IPS DF 4.7 (cell line): Measurements from ENCODE around the gene SMIM22.
"Not testable (repeated sequence)": the region's sequence is repeated elsewhere in the genome, so short reads cannot be mapped to it uniquely, and the experiment has no call there.

Experiments used
- DNase-seq: peaks from one replicate; pipeline ENCODE4 v3.0.0-alpha.2; 2013; ENCODE audit warnings: low spot score; ENCODE audit errors: extremely low read depth

SMIM22 gene

GRCh38 chr16:4768549-4769305, 26.4 kb upstream of the SMIM22 start:
- DNase-seq = peak; percentile 79

DNA sequence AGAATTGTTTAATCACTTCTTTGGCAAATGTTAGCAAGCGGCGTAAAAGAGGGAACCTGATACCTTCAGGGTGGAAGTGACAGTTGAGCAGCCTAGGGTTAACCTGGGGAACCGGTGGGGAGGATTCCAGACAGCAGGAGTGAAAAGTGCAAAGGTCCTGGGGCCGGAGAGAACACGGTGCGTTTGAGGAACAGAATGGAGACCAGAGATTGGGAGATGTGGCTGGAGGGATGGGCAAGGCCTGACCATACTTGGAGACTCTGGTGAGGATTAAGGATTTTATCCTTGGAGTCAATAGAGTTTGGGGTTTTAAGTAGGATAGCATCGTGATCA, 25.9 kb upstream of the SMIM22 start:
- DNase-seq = no peak

GRCh38 chr16:4771646-4772045, 23.5 kb upstream of the SMIM22 start:
- DNase-seq = no peak

- DNase-seq = no peak
Measured at GRCh38 chr16:4772351-4772750, 22.8 kb upstream of the SMIM22 start.

- DNase-seq = no peak
Measured at GRCh38 chr16:4775005-4775404, 20.2 kb upstream of the SMIM22 start.

GRCh38 chr16:4776141-4776705, 18.9 kb upstream of the SMIM22 start:
- no peak for DNase-seq

- DNase-seq = no peak
Measured at GRCh38 chr16:4777339-4778049, 17.7 kb upstream of the SMIM22 start.

DNA sequence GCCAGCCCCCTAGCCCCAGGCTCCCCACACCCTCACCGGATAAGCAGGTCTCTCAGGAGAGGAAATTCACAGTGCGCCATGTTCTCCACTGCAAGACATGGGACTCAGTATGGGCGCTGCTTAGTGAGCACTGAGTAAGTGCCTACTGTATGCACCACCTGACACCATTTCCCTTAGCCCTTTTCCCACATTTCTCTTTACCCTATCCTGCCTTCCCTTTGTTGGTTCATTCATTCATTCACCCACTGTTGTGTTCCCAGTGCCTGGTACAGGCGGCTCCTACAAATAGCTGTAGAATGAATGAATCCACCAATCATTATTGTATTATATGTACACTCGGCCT, 17.1 kb upstream of the SMIM22 start:
- no peak for DNase-seq

GRCh38 chr16:4780235-4780634, 14.9 kb upstream of the SMIM22 start:
- no peak for DNase-seq

DNA sequence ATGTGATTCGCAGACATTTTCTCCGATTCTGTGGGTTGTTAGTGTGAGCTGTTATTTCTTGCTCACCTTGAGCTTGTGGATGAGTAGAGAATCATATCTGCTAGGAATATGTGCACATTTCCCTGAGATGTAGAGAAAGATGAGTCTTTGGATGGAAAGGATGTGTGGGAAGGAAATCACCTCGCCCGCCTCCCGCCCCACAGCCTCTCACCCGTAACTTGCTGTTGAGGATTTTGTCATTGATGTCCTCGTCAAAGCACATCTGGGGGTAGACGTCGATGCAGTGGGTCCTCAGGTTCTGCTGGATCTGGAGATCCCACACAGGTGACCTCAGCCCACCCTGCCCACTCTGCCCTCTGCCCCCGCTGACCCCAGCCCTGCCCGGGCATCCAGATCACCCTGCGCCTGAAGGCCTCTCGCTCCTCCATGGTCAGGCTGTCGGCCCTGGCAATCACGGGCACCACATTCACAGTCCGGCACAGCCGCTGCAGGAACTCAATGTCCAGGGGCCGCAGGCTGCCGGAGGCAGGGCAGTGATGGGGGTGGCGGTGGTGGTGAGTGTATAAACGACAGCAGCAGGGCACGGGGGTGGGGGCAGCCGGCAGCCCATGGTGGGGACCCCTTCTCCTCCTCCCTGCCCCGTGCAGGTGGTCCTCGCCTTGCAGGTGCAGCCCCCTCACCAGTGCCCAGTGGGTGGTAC, 11.8 kb upstream of the SMIM22 start:
- DNase-seq = no peak

DNA sequence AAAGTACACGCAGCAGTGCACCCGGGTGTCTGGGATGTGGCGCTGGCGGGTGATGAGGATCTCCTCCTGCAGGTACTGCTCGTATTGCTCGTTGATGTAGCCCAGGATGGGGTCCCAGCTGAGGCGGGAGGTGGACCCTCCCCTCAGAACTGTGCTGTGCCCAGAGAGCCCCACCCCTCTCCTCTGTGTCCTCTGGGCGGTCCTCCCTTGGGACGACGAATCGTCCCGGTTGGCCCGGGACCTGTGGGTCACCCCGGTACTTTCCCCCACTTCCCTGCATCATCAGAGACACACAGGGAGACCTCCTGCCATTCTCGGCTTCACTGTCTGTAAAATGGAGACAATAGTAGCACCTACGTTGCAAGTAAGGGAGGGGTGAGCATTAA, 11.2 kb upstream of the SMIM22 start:
- no peak for DNase-seq

DNA sequence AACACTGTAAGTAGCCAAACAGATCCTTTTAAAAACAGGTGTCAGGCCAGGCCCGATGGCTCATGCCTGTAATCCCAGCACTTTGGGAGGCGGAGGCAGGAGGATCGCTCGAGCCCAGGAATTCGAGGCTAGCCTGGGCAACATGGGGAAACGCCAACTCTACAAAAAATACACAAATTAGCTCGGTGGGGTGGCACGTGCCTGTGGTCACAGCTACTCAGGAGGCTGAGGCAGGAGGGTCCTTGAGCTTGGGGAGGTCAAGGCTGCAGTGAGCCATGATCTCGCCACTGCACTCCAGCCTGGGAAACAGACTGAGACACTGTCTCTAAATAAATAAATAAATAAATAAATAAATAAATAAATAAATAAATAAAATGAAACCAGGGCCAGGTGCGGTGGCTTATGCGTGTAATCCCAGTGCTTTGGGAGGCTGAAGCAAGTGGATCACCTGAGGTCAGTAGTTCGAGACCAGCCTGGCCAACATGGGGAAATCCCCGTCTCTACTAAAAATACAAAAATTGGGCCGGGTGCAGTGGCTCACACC, 10.7 kb upstream of the SMIM22 start:
- DNase-seq = not testable (repeated sequence)

DNA sequence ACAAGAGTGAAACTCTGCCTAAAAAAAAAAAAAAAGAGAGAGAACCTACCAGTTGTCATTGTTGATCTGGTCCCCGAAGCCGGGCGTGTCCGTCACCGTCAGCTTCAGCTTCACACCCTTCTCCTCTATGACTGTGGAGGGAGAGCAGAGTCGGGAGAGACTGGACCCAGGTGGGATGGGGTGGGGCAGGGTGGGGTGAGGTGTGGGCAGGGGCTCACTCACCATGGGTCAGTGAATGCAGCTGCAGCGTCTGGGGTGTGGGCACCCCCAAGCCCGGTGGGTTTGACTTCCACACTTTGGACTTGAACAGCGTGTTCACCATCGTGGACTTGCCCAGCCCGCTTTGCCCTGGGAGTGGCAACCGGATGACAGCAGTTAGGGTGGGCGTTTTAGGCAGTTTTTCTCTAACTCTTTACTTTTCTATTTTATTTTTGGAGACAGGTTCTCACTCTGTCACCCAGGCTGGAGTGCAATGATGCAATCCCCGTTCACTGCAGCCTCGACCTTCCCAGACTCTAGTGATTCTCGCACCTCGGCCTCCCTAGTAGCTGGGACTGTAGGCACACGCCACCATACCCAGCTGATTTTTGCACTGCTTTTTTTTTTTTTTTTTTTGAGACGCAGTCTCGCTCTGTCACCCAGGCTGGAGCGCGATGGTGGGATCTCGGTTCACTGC, 9.3 kb upstream of the SMIM22 start:
- DNase-seq = no peak

GRCh38 chr16:4787068-4787467, 8.1 kb upstream of the SMIM22 start:
- DNase-seq = no peak

DNA sequence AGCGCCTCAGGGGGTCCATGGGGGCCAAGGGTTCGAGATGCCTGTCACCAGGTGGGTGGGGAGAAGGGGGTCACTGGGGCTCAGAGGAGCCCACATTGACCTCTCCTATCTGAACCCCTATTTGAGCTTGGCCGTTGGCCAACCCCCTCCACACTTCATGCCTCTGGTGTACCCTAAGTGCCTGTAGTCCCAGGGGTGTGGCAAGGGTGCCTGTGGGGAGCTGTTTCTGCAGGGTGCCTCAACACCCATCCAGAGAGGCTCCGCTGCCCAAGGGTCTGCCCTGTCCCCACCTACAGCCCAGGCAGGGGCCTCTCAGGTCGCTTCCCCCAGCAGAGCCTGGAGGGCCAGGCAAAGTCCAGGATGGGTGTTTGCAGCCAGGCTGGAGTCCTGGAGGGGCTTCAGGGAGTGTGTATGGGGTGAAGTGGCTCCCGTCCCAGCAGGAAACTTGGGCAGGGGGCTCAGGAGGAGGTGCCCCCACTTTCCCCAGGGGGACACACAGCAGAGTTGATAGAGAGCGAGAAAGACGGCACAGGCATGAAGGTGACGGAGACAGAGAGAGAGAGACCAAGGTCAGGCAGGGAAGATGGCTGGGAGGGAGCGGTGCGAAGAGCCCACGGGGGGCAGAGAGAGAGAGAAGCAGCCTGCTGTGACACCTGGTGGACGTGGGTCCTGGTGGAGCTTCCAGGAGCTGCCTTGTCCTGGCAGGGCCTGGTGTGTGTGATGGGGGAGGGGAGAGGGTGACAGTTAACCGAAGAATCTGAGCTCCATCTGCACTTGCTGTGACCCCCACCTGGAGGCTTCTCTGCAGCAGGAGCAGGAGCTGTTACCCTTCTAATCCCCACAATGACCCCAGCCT, 7.3 kb upstream of the SMIM22 start, which contains the start of gene SEPTIN12:
TSS of gene SEPTIN12 (minus strand) at position 719 of the 856 bp plus-strand sequence. CDS start at position 19, 700 bp downstream.
- no peak for DNase-seq

- no peak for DNase-seq
Measured at GRCh38 chr16:4788489-4788889, 6.7 kb upstream of the SMIM22 start.

DNA sequence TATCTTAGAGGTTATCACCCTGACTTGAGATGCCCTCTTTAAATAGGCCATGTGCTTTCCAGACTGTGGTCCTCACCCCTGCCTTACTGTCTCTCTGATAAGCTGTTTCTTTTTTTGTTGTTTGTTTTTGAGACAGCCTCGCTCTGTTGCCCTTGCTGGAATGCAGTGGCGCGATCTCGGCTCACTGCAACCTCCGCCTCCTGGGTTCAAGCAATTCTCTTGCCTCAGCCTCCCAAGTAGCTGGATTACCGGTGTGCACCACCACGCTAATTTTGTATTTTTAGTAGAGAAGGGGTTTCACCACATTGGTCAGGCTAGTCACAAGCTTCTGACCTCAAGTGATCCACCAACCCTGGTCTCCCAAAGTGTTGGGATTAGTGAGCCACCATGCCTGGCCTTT, 6.3 kb upstream of the SMIM22 start:
- DNase-seq = no peak

DNA sequence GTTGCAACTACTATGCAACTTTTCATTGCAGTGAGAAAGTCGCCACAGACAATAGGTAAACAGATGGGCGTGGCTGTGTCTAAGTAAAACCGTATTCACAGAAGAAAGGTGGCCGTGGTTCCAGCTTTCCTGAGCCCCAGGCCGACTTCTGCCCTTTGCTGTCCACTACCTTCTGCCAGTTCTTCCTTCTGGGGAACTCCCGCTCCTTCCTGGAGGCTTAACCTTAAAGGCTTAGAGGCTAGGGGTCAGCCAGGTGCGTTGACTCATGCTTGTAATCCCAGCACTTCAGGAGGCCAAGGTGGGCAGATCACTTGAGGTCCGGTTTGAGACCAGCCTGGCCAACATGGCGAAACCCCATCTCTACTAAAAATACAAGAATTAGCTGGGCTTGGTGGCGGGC, 4.9 kb upstream of the SMIM22 start:
- DNase-seq = no peak

- DNase-seq = no peak
Measured at GRCh38 chr16:4790871-4791270, 4.3 kb upstream of the SMIM22 start.

GRCh38 chr16:4792951-4793513, 2.1 kb upstream of the SMIM22 start:
- DNase-seq = no peak
